DMS153 treated with DMSO at 0.1 percent for 48 hours (cell line): ENCODE measurements around the gene FMO2.

Source experiments
- DNase-seq: peaks from one replicate; lab custom pipeline; 2025; ENCODE audit not compliant: unreplicated experiment; lab: John Stamatoyannopoulos, UW

Gene FMO2

GRCh38 chr1:171256940-171257606, 72.0 kb downstream of the FMO2 start:
- no peak for DNase-seq

- no peak for DNase-seq
These were observed 72.5 kb downstream of the FMO2 start for GRCh38 chr1:171257607-171258076.

- DNase-seq = no peak
These were observed 73.3 kb downstream of the FMO2 start for GRCh38 chr1:171258429-171258828.

- no peak for DNase-seq
These were observed 73.8 kb downstream of the FMO2 start for GRCh38 chr1:171258943-171259342.
